Astrocyte (in vitro differentiated cells and primary cell): ENCODE data around the gene TTPAL. TPM values are rescaled to one million over a fixed set of nuclear protein-coding genes. Genes with fewer than 3 reads are reported as not detected.

Experiments
- DNase-seq: peaks from one replicate; pipeline ENCODE4 v3.0.0-alpha.2; 2010; ENCODE audit warnings: low read depth
- FAIRE-seq: peaks from 2 replicates; lab custom pipeline; 2011; peaks lifted over from hg19 to GRCh38; lab: Jason Lieb, UNC
- H2AFZ ChIP-seq: 2 replicates; pipeline ENCODE4 v1.6.0; 2012; ENCODE audit warnings: low read depth, low read length, inconsistent platforms
- H3K27ac ChIP-seq: 2 replicates; pipeline ENCODE4 v1.5.1; 2011; ENCODE audit warnings: low read depth, low read length, inconsistent platforms
- H3K27me3 ChIP-seq: 2 replicates; pipeline ENCODE4 v1.6.0; 2011; ENCODE audit warnings: low read length, inconsistent platforms; ENCODE audit not compliant: insufficient read depth
- H3K36me3 ChIP-seq: 2 replicates; pipeline ENCODE4 v1.5.1; 2011; ENCODE audit warnings: low read length, inconsistent platforms; ENCODE audit not compliant: insufficient read depth
- H3K4me1 ChIP-seq: 2 replicates; pipeline ENCODE4 v1.5.1; 2011; ENCODE audit warnings: low read length, inconsistent platforms; ENCODE audit not compliant: insufficient read depth
- H3K4me2 ChIP-seq: 2 replicates; pipeline ENCODE4 v1.6.0; 2012; ENCODE audit warnings: low read length, inconsistent platforms
- H3K4me3 ChIP-seq: 2 replicates; pipeline ENCODE4 v1.5.1; 2011; ENCODE audit warnings: low read depth, mild to moderate bottlenecking, low read length, inconsistent platforms; ENCODE audit not compliant: insufficient read depth
- H3K79me2 ChIP-seq: 2 replicates; pipeline ENCODE4 v1.6.0; 2012; ENCODE audit warnings: mild to moderate bottlenecking, low read length, inconsistent platforms; ENCODE audit not compliant: insufficient read depth
- H3K9ac ChIP-seq: 2 replicates; pipeline ENCODE4 v1.6.0; 2012; ENCODE audit warnings: mild to moderate bottlenecking, low read length, inconsistent platforms
- H3K9me3 ChIP-seq: 2 replicates; pipeline ENCODE4 v1.5.1; 2012; ENCODE audit warnings: low read depth, mild to moderate bottlenecking, low read length, inconsistent platforms; ENCODE audit not compliant: insufficient read depth
- H4K20me1 ChIP-seq: 2 replicates; pipeline ENCODE4 v1.6.0; 2012; ENCODE audit warnings: low read length, inconsistent platforms; ENCODE audit not compliant: insufficient read depth
- H3K27ac Mint-ChIP-seq: one replicate; pipeline ENCODE4 v1.8.0; 2021; ENCODE audit warnings: mild to moderate bottlenecking, mixed read lengths; ENCODE audit not compliant: unreplicated experiment
- H3K27me3 Mint-ChIP-seq: one replicate; pipeline ENCODE4 v1.8.0; 2021; ENCODE audit warnings: low read depth, mixed read lengths; ENCODE audit not compliant: unreplicated experiment
- H3K36me3 Mint-ChIP-seq: one replicate; pipeline ENCODE4 v1.8.0; 2021; ENCODE audit warnings: low read depth, mixed read lengths; ENCODE audit not compliant: unreplicated experiment
- H3K4me1 Mint-ChIP-seq: one replicate; pipeline ENCODE4 v1.8.0; 2021; ENCODE audit warnings: low read depth, mixed read lengths; ENCODE audit not compliant: unreplicated experiment
- H3K4me3 Mint-ChIP-seq: one replicate; pipeline ENCODE4 v1.8.0; 2021; ENCODE audit warnings: mild to moderate bottlenecking, moderate library complexity, mixed read lengths; ENCODE audit not compliant: unreplicated experiment
- H3K9me3 Mint-ChIP-seq: one replicate; pipeline ENCODE4 v1.8.0; 2021; ENCODE audit warnings: mild to moderate bottlenecking, mixed read lengths; ENCODE audit not compliant: unreplicated experiment
- CTCF ChIP-seq: IDR thresholded peaks from 2 replicates; pipeline ENCODE4 v1.5.1; 2011; ENCODE audit warnings: low read depth, mild to moderate bottlenecking, inconsistent platforms, low read length, moderate library complexity; ENCODE audit not compliant: insufficient read depth
- EZH2 ChIP-seq: IDR thresholded peaks from 2 replicates; pipeline ENCODE4 v1.6.1; 2012; ENCODE audit warnings: mild to moderate bottlenecking, low read length, inconsistent platforms; ENCODE audit not compliant: insufficient read depth
- total RNA-seq: library from RNA; stranded (reverse); gene quantifications from 2 replicates; pipeline ENCODE4 v1.2.1, GENCODE V29; 2021

The TTPAL gene
- total RNA-seq, 1 donor from 2014 or later, result 23.3 TPM

- H3K4me3 ChIP-seq, result no peak overlapping the region
- no peaks in the 10 kb centered on the region for H3K4me1 Mint-ChIP-seq
- FAIRE-seq (no peak), DNase-seq (no peak)
- H3K27me3 ChIP-seq, result no peaks in the 10 kb centered on the region
- H3K27ac Mint-ChIP-seq, result no peak overlapping the region
- H3K9me3 Mint-ChIP-seq, result no peaks in the 10 kb centered on the region
- H3K27ac ChIP-seq, result no peak overlapping the region
- TF ChIP-seq EZH2 (no peak), CTCF (no peak)
- no peak overlapping the region for H3K4me3 Mint-ChIP-seq
- no peaks in the 10 kb centered on the region for H3K27me3 Mint-ChIP-seq
- H3K36me3 ChIP-seq, result peaks cover 22% of the 10 kb centered on the region
- no peaks in the 10 kb centered on the region for H3K9me3 ChIP-seq
- no peaks in the 10 kb centered on the region for H4K20me1 ChIP-seq
- peaks cover 3% of the 10 kb centered on the region for H3K79me2 ChIP-seq
- no peaks in the 10 kb centered on the region for H3K4me1 ChIP-seq
- no peak overlapping the region for H3K4me2 ChIP-seq
- no peak overlapping the region for H2AFZ ChIP-seq
- no peak overlapping the region for H3K9ac ChIP-seq
- peaks cover 15% of the 10 kb centered on the region for H3K36me3 Mint-ChIP-seq
Observed at GRCh38 chr20:44483112-44483511, 7.4 kb downstream of the TTPAL start.

DNA sequence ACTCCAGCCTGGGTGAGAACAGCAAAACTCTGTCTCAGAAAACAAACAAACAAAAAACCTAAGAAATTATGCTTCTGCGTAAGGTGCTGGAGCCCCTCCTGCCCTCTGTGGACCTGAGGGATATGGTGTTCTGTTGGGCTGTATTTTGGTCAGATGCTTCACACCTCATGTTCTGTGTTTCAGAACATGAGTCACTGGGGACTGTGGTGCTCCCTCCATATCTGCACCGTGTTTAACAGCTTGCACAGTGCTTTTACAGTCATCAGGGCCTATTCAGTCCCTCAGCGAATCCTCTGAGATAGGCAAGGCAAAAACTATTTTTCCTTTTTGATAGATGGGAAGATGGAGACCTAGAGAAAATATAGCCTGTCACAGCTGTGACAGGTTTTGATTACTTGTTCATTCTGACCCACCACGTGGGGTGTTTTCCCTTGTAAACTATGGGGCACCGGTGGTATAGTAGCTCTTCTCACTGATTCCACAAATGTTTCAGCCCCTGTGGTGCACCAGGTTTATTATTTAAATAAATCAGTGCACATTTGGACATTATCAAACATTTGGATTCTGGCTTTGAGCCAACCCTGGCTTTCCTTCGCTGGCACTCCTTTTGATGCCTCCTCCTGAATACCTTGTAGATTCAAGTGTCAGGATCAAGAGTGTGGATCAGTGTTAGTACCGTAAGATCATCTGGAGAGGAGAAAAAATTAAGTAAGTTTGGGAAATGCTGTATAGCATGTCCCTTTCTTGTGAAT, 9.6 kb downstream of the TTPAL start:
- H3K4me1 ChIP-seq, result no peaks in the 10 kb centered on the region
- no peaks in the 10 kb centered on the region for H4K20me1 ChIP-seq
- no peaks in the 10 kb centered on the region for H3K9me3 ChIP-seq
- DNase-seq (no peak), FAIRE-seq (no peak)
- no peak overlapping the region for H3K9ac ChIP-seq
- Mint-ChIP-seq H3K4me1 (no peaks in the 10 kb centered on the region), H3K9me3 (no peaks in the 10 kb centered on the region), H3K27me3 (no peaks in the 10 kb centered on the region), H3K27ac (no peak overlapping the region), H3K4me3 (no peak overlapping the region), H3K36me3 (peaks cover 22% of the 10 kb centered on the region)
- H3K4me3 ChIP-seq, result no peak overlapping the region
- no peak overlapping the region for H2AFZ ChIP-seq
- H3K27me3 ChIP-seq, result no peaks in the 10 kb centered on the region
- no peak for TF ChIP-seq EZH2
- TF ChIP-seq CTCF, result no peak
- no peak overlapping the region for H3K27ac ChIP-seq
- H3K79me2 ChIP-seq, result no peaks in the 10 kb centered on the region
- no peak overlapping the region for H3K4me2 ChIP-seq
- peaks cover 35% of the 10 kb centered on the region for H3K36me3 ChIP-seq

DNA sequence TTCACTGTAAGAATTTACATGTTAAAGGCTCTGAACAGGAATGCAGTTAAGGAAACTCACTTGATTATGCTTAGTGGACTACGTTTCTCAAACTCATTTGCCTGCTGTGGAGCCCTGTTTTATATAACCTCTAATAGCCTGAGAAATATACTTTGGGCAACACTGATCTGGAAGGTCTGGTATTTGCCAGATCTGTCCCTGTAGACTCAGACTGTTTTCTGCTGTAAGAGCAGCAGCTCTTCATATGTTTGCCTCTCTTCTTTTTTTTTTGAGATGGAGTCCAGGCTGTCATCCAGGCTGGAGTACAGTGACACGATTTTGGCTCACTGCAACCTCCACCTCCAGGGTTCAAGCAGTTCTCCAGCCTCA, 10.1 kb downstream of the TTPAL start:
- Histone ChIP-seq H3K4me3 (no peak overlapping the region), H2AFZ (no peak overlapping the region), H4K20me1 (no peaks in the 10 kb centered on the region), H3K27me3 (no peaks in the 10 kb centered on the region), H3K36me3 (peaks cover 37% of the 10 kb centered on the region), H3K27ac (no peak overlapping the region), H3K9me3 (no peaks in the 10 kb centered on the region), H3K4me2 (no peak overlapping the region), H3K9ac (no peak overlapping the region), H3K4me1 (no peaks in the 10 kb centered on the region), H3K79me2 (no peaks in the 10 kb centered on the region)
- FAIRE-seq (no peak), DNase-seq (no peak)
- no peak for TF ChIP-seq EZH2
- no peak for TF ChIP-seq CTCF
- H3K4me1 Mint-ChIP-seq, result no peaks in the 10 kb centered on the region
- no peak overlapping the region for H3K27ac Mint-ChIP-seq
- H3K27me3 Mint-ChIP-seq, result no peaks in the 10 kb centered on the region
- peaks cover 18% of the 10 kb centered on the region for H3K36me3 Mint-ChIP-seq
- H3K9me3 Mint-ChIP-seq, result no peaks in the 10 kb centered on the region
- no peak overlapping the region for H3K4me3 Mint-ChIP-seq
